Activated T-cell treated with anti-CD3 and anti-CD28 coated beads, Interleukin-2, amount 50 U/mL, for 24 hours (primary cell): ENCODE measurements around the gene UBXN6.
A peak's percentile ranks its signal among the peaks of the same experiment; 100 is the strongest.

Experiments
- DNase-seq: peaks from one replicate; pipeline ENCODE4 v3.0.0-alpha.2; 2020
- H3K27ac Mint-ChIP-seq: 2 replicates; pipeline ENCODE4 v1.8.0; 2020; ENCODE audit warnings: mild to moderate bottlenecking, mixed read lengths
- H3K27me3 Mint-ChIP-seq: 2 replicates; pipeline ENCODE4 v1.8.0; 2020; ENCODE audit warnings: mixed read lengths
- H3K36me3 Mint-ChIP-seq: 2 replicates; pipeline ENCODE4 v1.8.0; 2020; ENCODE audit warnings: low read depth, mixed read lengths
- H3K4me1 Mint-ChIP-seq: 2 replicates; pipeline ENCODE4 v1.8.0; 2020; ENCODE audit warnings: low read depth, mixed read lengths
- H3K4me3 Mint-ChIP-seq: 2 replicates; pipeline ENCODE4 v1.8.0; 2020; ENCODE audit warnings: mild to moderate bottlenecking, moderate library complexity, mixed read lengths
- H3K9me3 Mint-ChIP-seq: 2 replicates; pipeline ENCODE4 v1.8.0; 2020; ENCODE audit warnings: mixed read lengths

UBXN6 gene

GRCh38 chr19:4457654-4458395 is at the start of gene UBXN6:
TSS of gene UBXN6 (minus strand) at chr19:4457794. CDS start at chr19:4457697, 97 bp downstream.
- Mint-ChIP-seq H3K9me3 (no peaks in the 10 kb centered on the region), H3K27me3 (no peaks in the 10 kb centered on the region), H3K4me3 (peak within 1 kb of the TSS; percentile 81), H3K36me3 (peaks cover 8% of the 10 kb centered on the region), H3K27ac (peak within 1 kb of the TSS; percentile 92), H3K4me1 (peaks cover 17% of the 10 kb centered on the region)
- peak; percentile 97 for DNase-seq

- H3K36me3 Mint-ChIP-seq: peaks cover 19% of the 10 kb centered on the region
These were observed 49.5 kb upstream of the UBXN6 start for GRCh38 chr19:4507150-4507452.

GRCh38 chr19:4506449-4507149 is 49.0 kb upstream of the UBXN6 start:
- H3K4me1 Mint-ChIP-seq: peaks cover 8% of the 10 kb centered on the region
- peaks cover 21% of the 10 kb centered on the region for H3K36me3 Mint-ChIP-seq
- H3K27me3 Mint-ChIP-seq: no peaks in the 10 kb centered on the region
- H3K27ac Mint-ChIP-seq: peak overlapping the region; percentile 13
- no peak overlapping the region for H3K4me3 Mint-ChIP-seq
- no peak for DNase-seq
- no peaks in the 10 kb centered on the region for H3K9me3 Mint-ChIP-seq

More at GRCh38 chr19:4507150-4507452, 49.5 kb upstream of the UBXN6 start:
- no peaks in the 10 kb centered on the region for H3K9me3 Mint-ChIP-seq
- no peak overlapping the region for H3K4me3 Mint-ChIP-seq
- no peak for DNase-seq
- no peak overlapping the region for H3K27ac Mint-ChIP-seq
- no peaks in the 10 kb centered on the region for H3K27me3 Mint-ChIP-seq
- H3K4me1 Mint-ChIP-seq: peaks cover 8% of the 10 kb centered on the region

- Mint-ChIP-seq H3K27me3 (no peaks in the 10 kb centered on the region), H3K9me3 (no peaks in the 10 kb centered on the region), H3K36me3 (peaks cover 24% of the 10 kb centered on the region), H3K4me1 (peaks cover 8% of the 10 kb centered on the region), H3K4me3 (no peak overlapping the region), H3K27ac (no peak overlapping the region)
- no peak for DNase-seq
These were observed 48.2 kb upstream of the UBXN6 start for GRCh38 chr19:4505570-4506448.

- no peak for DNase-seq
- no peaks in the 10 kb centered on the region for H3K9me3 Mint-ChIP-seq
- H3K27me3 Mint-ChIP-seq: no peaks in the 10 kb centered on the region
- H3K4me3 Mint-ChIP-seq: no peak overlapping the region
- peaks cover 31% of the 10 kb centered on the region for H3K36me3 Mint-ChIP-seq
- H3K4me1 Mint-ChIP-seq: peaks cover 8% of the 10 kb centered on the region
- H3K27ac Mint-ChIP-seq: no peak overlapping the region
These were observed 47.4 kb upstream of the UBXN6 start for GRCh38 chr19:4504891-4505569.

- H3K36me3 Mint-ChIP-seq: peaks cover 38% of the 10 kb centered on the region
- H3K4me3 Mint-ChIP-seq: no peak overlapping the region
- H3K27ac Mint-ChIP-seq: no peak overlapping the region
- H3K9me3 Mint-ChIP-seq: no peaks in the 10 kb centered on the region
- H3K4me1 Mint-ChIP-seq: peaks cover 8% of the 10 kb centered on the region
- no peaks in the 10 kb centered on the region for H3K27me3 Mint-ChIP-seq
- no peak for DNase-seq
These were observed 46.7 kb upstream of the UBXN6 start for GRCh38 chr19:4504297-4504701.

GRCh38 chr19:4503825-4504170 is 46.2 kb upstream of the UBXN6 start:
- H3K4me1 Mint-ChIP-seq: peaks cover 8% of the 10 kb centered on the region
- DNase-seq: no peak
- H3K9me3 Mint-ChIP-seq: no peaks in the 10 kb centered on the region

GRCh38 chr19:4503132-4503824 is 45.7 kb upstream of the UBXN6 start:
- H3K27me3 Mint-ChIP-seq: no peaks in the 10 kb centered on the region
- H3K36me3 Mint-ChIP-seq: peaks cover 47% of the 10 kb centered on the region
- H3K4me3 Mint-ChIP-seq: no peak overlapping the region
- H3K4me1 Mint-ChIP-seq: peaks cover 8% of the 10 kb centered on the region
- no peaks in the 10 kb centered on the region for H3K9me3 Mint-ChIP-seq
- DNase-seq: no peak
- no peak overlapping the region for H3K27ac Mint-ChIP-seq

More at GRCh38 chr19:4503825-4504170, 46.2 kb upstream of the UBXN6 start:
- Mint-ChIP-seq H3K27ac (no peak overlapping the region), H3K27me3 (no peaks in the 10 kb centered on the region), H3K36me3 (peaks cover 42% of the 10 kb centered on the region), H3K4me3 (no peak overlapping the region)

GRCh38 chr19:4502282-4503131 is 44.9 kb upstream of the UBXN6 start:
- Mint-ChIP-seq H3K27me3 (no peaks in the 10 kb centered on the region), H3K36me3 (peaks cover 54% of the 10 kb centered on the region), H3K9me3 (no peaks in the 10 kb centered on the region), H3K27ac (no peak overlapping the region), H3K4me1 (peaks cover 8% of the 10 kb centered on the region), H3K4me3 (no peak overlapping the region)
- DNase-seq: no peak

- Mint-ChIP-seq H3K4me1 (peaks cover 6% of the 10 kb centered on the region), H3K27ac (no peak overlapping the region), H3K9me3 (no peaks in the 10 kb centered on the region), H3K36me3 (peaks cover 57% of the 10 kb centered on the region), H3K4me3 (no peak overlapping the region), H3K27me3 (no peaks in the 10 kb centered on the region)
- no peak for DNase-seq
These were observed 44.1 kb upstream of the UBXN6 start for GRCh38 chr19:4501691-4502090.

- H3K36me3 Mint-ChIP-seq: peaks cover 57% of the 10 kb centered on the region
- no peak overlapping the region for H3K4me3 Mint-ChIP-seq
- H3K27ac Mint-ChIP-seq: no peak overlapping the region
- no peaks in the 10 kb centered on the region for H3K27me3 Mint-ChIP-seq
- H3K9me3 Mint-ChIP-seq: no peaks in the 10 kb centered on the region
- no peaks in the 10 kb centered on the region for H3K4me1 Mint-ChIP-seq
- DNase-seq: no peak
These were observed 43.4 kb upstream of the UBXN6 start for GRCh38 chr19:4500841-4501591.

GRCh38 chr19:4499855-4500254 is 42.3 kb upstream of the UBXN6 start:
- peaks cover 57% of the 10 kb centered on the region for H3K36me3 Mint-ChIP-seq
- H3K4me3 Mint-ChIP-seq: no peak overlapping the region

GRCh38 chr19:4499318-4499717 is 41.7 kb upstream of the UBXN6 start:
- no peak for DNase-seq
- Mint-ChIP-seq H3K36me3 (peaks cover 61% of the 10 kb centered on the region), H3K4me3 (no peak overlapping the region), H3K27me3 (no peaks in the 10 kb centered on the region), H3K27ac (no peak overlapping the region), H3K4me1 (no peaks in the 10 kb centered on the region), H3K9me3 (no peaks in the 10 kb centered on the region)

More at GRCh38 chr19:4499855-4500254, 42.3 kb upstream of the UBXN6 start:
- no peaks in the 10 kb centered on the region for H3K4me1 Mint-ChIP-seq
- H3K9me3 Mint-ChIP-seq: no peaks in the 10 kb centered on the region
- DNase-seq: no peak
- no peak overlapping the region for H3K27ac Mint-ChIP-seq
- no peaks in the 10 kb centered on the region for H3K27me3 Mint-ChIP-seq
